Measurements from ENCODE around the gene STX8.
"Not testable (repeated sequence)": the region's sequence is repeated elsewhere in the genome, so short reads cannot be mapped to it uniquely, and the experiment has no call there.

The STX8 gene

GRCh38 chr17:9465210-9465921 lies 110.3 kb downstream of the STX8 start:
- FAIRE-seq (no peak), DNase-seq (ENCODE audit: insufficient read length) (no peak)

GRCh38 chr17:9457005-9457404 lies 118.6 kb downstream of the STX8 start:
- TF ChIP-seq POLR2AphosphoS5 (IDR thresholded peaks at IDR 0.05; ENCODE audit: low read depth, low read length) (no peak), TAF1 (IDR thresholded peaks at IDR 0.05; ENCODE audit: borderline replicate concordance, low read depth, low read length) (no peak), POLR2A (IDR thresholded peaks at IDR 0.05; ENCODE audit: low read depth, low read length) (no peak)
- DNase-seq (ENCODE audit: insufficient read length), result no peak
- no peak for FAIRE-seq

More at GRCh38 chr17:9465210-9465921, 110.3 kb downstream of the STX8 start:
- TF ChIP-seq POLR2AphosphoS5 (IDR thresholded peaks at IDR 0.05; ENCODE audit: low read depth, low read length) (no peak), TAF1 (IDR thresholded peaks at IDR 0.05; ENCODE audit: borderline replicate concordance, low read depth, low read length) (no peak), POLR2A (IDR thresholded peaks at IDR 0.05; ENCODE audit: low read depth, low read length) (no peak)

GRCh38 chr17:9456330-9456729 lies 119.3 kb downstream of the STX8 start:
- DNase-seq (ENCODE audit: insufficient read length), result no peak
- TF ChIP-seq POLR2A (IDR thresholded peaks at IDR 0.05; ENCODE audit: low read depth, low read length) (no peak), TAF1 (IDR thresholded peaks at IDR 0.05; ENCODE audit: borderline replicate concordance, low read depth, low read length) (no peak), POLR2AphosphoS5 (IDR thresholded peaks at IDR 0.05; ENCODE audit: low read depth, low read length) (no peak)
- no peak for FAIRE-seq

DNA sequence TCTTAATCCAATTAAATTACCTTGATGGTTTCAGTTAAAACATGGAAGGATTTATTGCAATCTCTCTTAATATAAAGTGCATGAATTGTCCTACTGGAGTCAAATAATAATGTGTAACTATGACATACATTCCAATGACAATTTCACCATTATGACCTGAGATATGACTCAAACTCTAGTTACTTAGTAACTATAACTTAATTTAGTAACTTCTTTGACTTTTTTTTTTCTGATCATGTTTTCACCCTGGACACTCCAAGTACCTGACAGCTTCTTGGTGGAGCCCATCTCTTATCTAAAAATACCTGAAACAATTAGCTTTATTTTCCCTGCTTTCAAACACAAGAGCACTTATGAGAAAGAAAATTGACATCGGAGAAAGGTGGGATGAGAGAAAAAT lies 123.7 kb downstream of the STX8 start:
- DNase-seq (ENCODE audit: insufficient read length) (no peak), FAIRE-seq (no peak)
- TF ChIP-seq POLR2A (IDR thresholded peaks at IDR 0.05; ENCODE audit: low read depth, low read length) (no peak), TAF1 (IDR thresholded peaks at IDR 0.05; ENCODE audit: borderline replicate concordance, low read depth, low read length) (no peak)

DNA sequence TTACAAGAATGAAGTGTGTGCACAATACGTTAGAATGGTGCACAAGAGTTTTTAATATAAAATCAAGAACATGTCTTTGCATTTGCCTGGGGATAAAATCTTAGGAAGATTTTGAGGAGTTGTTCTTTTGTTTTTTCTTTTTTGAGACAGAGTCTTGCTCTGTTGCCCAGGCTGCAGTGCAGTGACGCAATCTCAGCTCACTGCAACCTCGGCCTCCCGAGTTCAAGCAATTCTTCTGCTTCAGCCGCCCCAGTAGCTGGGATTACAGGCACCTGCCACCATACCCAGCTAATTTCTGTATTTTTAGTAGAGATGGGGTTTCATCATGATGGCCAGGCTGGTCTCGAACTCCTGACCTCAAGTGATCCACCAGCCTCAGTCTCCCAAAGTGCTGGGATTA lies 128.3 kb downstream of the STX8 start:
- DNase-seq (ENCODE audit: insufficient read length); FAIRE-seq: not testable (repeated sequence)

GRCh38 chr17:9446528-9446927 lies 129.1 kb downstream of the STX8 start:
- TF ChIP-seq TAF1 (IDR thresholded peaks at IDR 0.05; ENCODE audit: borderline replicate concordance, low read depth, low read length) (no peak), POLR2AphosphoS5 (IDR thresholded peaks at IDR 0.05; ENCODE audit: low read depth, low read length) (no peak), POLR2A (IDR thresholded peaks at IDR 0.05; ENCODE audit: low read depth, low read length) (no peak)
- no peak for DNase-seq (ENCODE audit: insufficient read length)
- no peak for FAIRE-seq

DNA sequence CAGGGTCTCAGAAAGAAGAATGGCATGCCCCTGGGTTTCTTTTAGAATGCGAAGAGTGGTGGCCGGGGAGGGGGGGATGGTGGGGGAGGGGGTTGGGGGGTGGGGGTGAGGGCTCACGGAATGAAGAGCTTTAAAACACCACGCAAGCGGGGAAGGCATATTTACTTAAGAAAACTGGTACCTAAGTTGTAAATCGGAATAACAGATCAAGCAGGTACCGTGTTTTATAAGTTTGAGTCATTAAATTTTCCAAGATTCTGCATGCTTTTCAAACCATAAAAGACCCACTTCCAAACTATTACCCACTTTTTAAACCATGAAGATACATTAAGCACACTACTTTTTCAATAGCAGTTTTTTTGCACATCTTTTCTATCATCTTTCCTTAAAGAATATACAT lies 130.2 kb downstream of the STX8 start:
- DNase-seq (ENCODE audit: insufficient read length) (no peak), FAIRE-seq (no peak)
- TF ChIP-seq TAF1 (IDR thresholded peaks at IDR 0.05; ENCODE audit: borderline replicate concordance, low read depth, low read length) (no peak), POLR2AphosphoS5 (IDR thresholded peaks at IDR 0.05; ENCODE audit: low read depth, low read length) (no peak), POLR2A (IDR thresholded peaks at IDR 0.05; ENCODE audit: low read depth, low read length) (no peak)

GRCh38 chr17:9444687-9445086 lies 130.9 kb downstream of the STX8 start:
- FAIRE-seq (no peak), DNase-seq (ENCODE audit: insufficient read length) (no peak)
- TF ChIP-seq POLR2A (IDR thresholded peaks at IDR 0.05; ENCODE audit: low read depth, low read length), result no peak
- no peak for TF ChIP-seq POLR2AphosphoS5 (IDR thresholded peaks at IDR 0.05; ENCODE audit: low read depth, low read length)
- no peak for TF ChIP-seq TAF1 (IDR thresholded peaks at IDR 0.05; ENCODE audit: borderline replicate concordance, low read depth, low read length)

GRCh38 chr17:9443811-9444210 lies 131.8 kb downstream of the STX8 start:
- FAIRE-seq, result no peak

GRCh38 chr17:9439851-9440250 lies 135.8 kb downstream of the STX8 start:
- no peak for FAIRE-seq
- DNase-seq (ENCODE audit: insufficient read length), result no peak
- TF ChIP-seq TAF1 (IDR thresholded peaks at IDR 0.05; ENCODE audit: borderline replicate concordance, low read depth, low read length) (no peak), POLR2A (IDR thresholded peaks at IDR 0.05; ENCODE audit: low read depth, low read length) (no peak), POLR2AphosphoS5 (IDR thresholded peaks at IDR 0.05; ENCODE audit: low read depth, low read length) (no peak)

More at GRCh38 chr17:9443811-9444210, 131.8 kb downstream of the STX8 start:
- no peak for DNase-seq (ENCODE audit: insufficient read length)
- TF ChIP-seq POLR2AphosphoS5 (IDR thresholded peaks at IDR 0.05; ENCODE audit: low read depth, low read length) (no peak), POLR2A (IDR thresholded peaks at IDR 0.05; ENCODE audit: low read depth, low read length) (no peak)

DNA sequence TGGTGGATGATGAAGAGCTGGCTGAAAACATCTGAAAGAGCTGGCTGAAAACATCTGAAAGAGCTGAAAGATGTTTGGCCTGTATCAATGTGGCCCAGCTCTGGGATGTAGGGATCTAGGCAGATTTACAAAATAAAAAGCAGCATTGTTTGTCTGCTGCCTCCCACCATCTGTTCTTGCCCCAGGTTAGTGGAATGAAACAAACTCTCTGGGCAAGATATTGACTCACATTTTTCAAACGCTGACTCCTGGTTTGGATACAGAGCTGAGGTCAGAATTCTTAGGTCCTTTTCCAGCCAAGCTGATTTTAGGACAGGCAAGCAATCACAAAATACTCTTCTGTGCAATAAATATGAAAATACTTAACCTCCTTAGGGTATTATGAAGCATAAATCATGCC lies 139.0 kb downstream of the STX8 start:
- no peak for TF ChIP-seq POLR2A (IDR thresholded peaks at IDR 0.05; ENCODE audit: low read depth, low read length)
- no peak for TF ChIP-seq TAF1 (IDR thresholded peaks at IDR 0.05; ENCODE audit: borderline replicate concordance, low read depth, low read length)
- TF ChIP-seq POLR2AphosphoS5 (IDR thresholded peaks at IDR 0.05; ENCODE audit: low read depth, low read length), result no peak
- DNase-seq (ENCODE audit: insufficient read length), result no peak
- FAIRE-seq, result no peak

- no peak for DNase-seq (ENCODE audit: insufficient read length)
- no peak for TF ChIP-seq POLR2A (IDR thresholded peaks at IDR 0.05; ENCODE audit: low read depth, low read length)
- no peak for TF ChIP-seq POLR2AphosphoS5 (IDR thresholded peaks at IDR 0.05; ENCODE audit: low read depth, low read length)
- no peak for TF ChIP-seq TAF1 (IDR thresholded peaks at IDR 0.05; ENCODE audit: borderline replicate concordance, low read depth, low read length)
- no peak for FAIRE-seq
Measured at GRCh38 chr17:9435165-9435564, 140.5 kb downstream of the STX8 start.

- no peak for DNase-seq (ENCODE audit: insufficient read length)
- peak; percentile 69 for FAIRE-seq
- no peak for TF ChIP-seq POLR2A (IDR thresholded peaks at IDR 0.05; ENCODE audit: low read depth, low read length)
- no peak for TF ChIP-seq POLR2AphosphoS5 (IDR thresholded peaks at IDR 0.05; ENCODE audit: low read depth, low read length)
- TF ChIP-seq TAF1 (IDR thresholded peaks at IDR 0.05; ENCODE audit: borderline replicate concordance, low read depth, low read length), result no peak
Measured at GRCh38 chr17:9434642-9435057, 141.0 kb downstream of the STX8 start.

All from GM12892 (cell line).